ENCODE measurements around the gene KCNQ1. TPM values are rescaled to one million over a fixed set of nuclear protein-coding genes. Genes with fewer than 3 reads are reported as not detected.

KCNQ1 gene
- total and polyA plus RNA-seq, 2 of the 13 experiments (the other 11 are each of a cell fraction or from before 2014, with no cell fraction given) = 0.02 to 0.08 TPM

DNA sequence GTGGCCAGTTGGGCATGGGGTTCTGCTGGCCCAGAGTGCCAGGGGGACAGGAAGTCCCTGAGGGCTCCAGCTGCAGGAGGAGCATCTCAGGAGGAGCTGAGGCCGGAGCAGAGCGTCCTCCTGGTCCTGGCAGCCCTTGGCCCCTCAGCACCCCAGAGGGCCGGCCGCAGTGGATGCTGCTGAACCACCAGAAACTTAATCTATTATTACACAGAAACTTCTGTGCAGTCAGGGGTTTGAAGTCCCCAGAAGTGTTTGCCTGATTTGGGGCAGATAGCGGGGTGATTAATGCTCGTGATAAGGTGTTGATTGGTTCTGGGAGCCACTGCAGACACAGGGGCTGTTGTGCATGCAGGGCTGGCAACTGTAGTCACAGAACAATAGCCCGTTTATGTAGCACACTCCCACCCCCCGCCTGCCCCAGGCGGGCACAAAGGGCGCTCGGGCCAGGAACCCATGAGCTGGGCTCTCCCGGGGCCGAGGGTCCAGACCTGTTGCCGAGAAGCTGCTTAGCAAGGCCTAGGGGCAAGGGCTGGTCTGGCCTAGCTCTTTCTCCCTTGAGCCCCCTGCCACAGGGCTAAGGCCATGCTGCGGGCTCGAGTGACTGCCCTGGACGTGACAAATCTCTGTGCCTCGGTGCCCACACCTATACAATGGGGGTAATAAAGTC is 284.0 kb downstream of the KCNQ1 start (continued):
- TF ChIP-seq, protein P1, sequence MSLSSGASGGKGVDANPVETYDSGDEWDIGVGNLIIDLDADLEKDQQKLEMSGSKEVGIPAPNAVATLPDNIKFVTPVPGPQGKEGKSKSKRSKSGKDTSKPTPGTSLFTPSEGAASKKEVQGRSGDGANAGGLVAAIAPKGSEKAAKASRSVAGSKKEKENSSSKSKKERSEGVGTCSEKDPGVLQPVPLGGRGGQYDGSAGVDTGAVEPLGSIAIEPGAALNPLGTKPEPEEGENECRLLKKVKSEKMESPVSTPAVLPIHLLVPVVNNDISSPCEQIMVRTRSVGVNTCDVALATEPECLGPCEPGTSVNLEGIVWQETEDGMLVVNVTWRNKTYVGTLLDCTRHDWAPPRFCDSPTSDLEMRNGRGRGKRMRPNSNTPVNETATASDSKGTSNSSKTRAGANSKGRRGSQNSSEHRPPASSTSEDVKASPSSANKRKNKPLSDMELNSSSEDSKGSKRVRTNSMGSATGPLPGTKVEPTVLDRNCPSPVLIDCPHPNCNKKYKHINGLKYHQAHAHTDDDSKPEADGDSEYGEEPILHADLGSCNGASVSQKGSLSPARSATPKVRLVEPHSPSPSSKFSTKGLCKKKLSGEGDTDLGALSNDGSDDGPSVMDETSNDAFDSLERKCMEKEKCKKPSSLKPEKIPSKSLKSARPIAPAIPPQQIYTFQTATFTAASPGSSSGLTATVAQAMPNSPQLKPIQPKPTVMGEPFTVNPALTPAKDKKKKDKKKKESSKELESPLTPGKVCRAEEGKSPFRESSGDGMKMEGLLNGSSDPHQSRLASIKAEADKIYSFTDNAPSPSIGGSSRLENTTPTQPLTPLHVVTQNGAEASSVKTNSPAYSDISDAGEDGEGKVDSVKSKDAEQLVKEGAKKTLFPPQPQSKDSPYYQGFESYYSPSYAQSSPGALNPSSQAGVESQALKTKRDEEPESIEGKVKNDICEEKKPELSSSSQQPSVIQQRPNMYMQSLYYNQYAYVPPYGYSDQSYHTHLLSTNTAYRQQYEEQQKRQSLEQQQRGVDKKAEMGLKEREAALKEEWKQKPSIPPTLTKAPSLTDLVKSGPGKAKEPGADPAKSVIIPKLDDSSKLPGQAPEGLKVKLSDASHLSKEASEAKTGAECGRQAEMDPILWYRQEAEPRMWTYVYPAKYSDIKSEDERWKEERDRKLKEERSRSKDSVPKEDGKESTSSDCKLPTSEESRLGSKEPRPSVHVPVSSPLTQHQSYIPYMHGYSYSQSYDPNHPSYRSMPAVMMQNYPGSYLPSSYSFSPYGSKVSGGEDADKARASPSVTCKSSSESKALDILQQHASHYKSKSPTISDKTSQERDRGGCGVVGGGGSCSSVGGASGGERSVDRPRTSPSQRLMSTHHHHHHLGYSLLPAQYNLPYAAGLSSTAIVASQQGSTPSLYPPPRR (CRISPR knock-in tag; IDR thresholded peaks at IDR 0.05; ENCODE audit: borderline replicate concordance) = peak; percentile 86
- TF ChIP-seq, protein P2, sequence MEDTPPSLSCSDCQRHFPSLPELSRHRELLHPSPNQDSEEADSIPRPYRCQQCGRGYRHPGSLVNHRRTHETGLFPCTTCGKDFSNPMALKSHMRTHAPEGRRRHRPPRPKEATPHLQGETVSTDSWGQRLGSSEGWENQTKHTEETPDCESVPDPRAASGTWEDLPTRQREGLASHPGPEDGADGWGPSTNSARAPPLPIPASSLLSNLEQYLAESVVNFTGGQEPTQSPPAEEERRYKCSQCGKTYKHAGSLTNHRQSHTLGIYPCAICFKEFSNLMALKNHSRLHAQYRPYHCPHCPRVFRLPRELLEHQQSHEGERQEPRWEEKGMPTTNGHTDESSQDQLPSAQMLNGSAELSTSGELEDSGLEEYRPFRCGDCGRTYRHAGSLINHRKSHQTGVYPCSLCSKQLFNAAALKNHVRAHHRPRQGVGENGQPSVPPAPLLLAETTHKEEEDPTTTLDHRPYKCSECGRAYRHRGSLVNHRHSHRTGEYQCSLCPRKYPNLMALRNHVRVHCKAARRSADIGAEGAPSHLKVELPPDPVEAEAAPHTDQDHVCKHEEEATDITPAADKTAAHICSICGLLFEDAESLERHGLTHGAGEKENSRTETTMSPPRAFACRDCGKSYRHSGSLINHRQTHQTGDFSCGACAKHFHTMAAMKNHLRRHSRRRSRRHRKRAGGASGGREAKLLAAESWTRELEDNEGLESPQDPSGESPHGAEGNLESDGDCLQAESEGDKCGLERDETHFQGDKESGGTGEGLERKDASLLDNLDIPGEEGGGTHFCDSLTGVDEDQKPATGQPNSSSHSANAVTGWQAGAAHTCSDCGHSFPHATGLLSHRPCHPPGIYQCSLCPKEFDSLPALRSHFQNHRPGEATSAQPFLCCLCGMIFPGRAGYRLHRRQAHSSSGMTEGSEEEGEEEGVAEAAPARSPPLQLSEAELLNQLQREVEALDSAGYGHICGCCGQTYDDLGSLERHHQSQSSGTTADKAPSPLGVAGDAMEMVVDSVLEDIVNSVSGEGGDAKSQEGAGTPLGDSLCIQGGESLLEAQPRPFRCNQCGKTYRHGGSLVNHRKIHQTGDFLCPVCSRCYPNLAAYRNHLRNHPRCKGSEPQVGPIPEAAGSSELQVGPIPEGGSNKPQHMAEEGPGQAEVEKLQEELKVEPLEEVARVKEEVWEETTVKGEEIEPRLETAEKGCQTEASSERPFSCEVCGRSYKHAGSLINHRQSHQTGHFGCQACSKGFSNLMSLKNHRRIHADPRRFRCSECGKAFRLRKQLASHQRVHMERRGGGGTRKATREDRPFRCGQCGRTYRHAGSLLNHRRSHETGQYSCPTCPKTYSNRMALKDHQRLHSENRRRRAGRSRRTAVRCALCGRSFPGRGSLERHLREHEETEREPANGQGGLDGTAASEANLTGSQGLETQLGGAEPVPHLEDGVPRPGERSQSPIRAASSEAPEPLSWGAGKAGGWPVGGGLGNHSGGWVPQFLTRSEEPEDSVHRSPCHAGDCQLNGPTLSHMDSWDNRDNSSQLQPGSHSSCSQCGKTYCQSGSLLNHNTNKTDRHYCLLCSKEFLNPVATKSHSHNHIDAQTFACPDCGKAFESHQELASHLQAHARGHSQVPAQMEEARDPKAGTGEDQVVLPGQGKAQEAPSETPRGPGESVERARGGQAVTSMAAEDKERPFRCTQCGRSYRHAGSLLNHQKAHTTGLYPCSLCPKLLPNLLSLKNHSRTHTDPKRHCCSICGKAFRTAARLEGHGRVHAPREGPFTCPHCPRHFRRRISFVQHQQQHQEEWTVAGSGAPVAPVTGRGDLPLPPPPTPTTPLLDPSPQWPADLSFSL (CRISPR knock-in tag; IDR thresholded peaks at IDR 0.05) = no peak
- TF ChIP-seq RBFOX2 (IDR thresholded peaks at IDR 0.05; ENCODE audit: low read depth, low read length) = peak; percentile 79
- TF ChIP-seq ZNF451 (CRISPR knock-in tag; IDR thresholded peaks at IDR 0.05) = peak; percentile 60; the same call in 1 of the 2 replicates
- TF ChIP-seq RARA (CRISPR knock-in tag; IDR thresholded peaks at IDR 0.05) = peak; percentile 69
- TF ChIP-seq ELF4 (CRISPR knock-in tag; IDR thresholded peaks at IDR 0.05; ENCODE audit: borderline replicate concordance) = no peak
- peak; percentile 69; the same call in 1 of the 2 replicates for TF ChIP-seq ARNT2 (CRISPR knock-in tag; IDR thresholded peaks at IDR 0.05; ENCODE audit: low read depth)
- TF ChIP-seq MEIS1 (CRISPR knock-in tag; IDR thresholded peaks at IDR 0.05; ENCODE audit: borderline replicate concordance) = peak; percentile 72
- TF ChIP-seq KDM3A (CRISPR knock-in tag; IDR thresholded peaks at IDR 0.05; ENCODE audit: low read depth) = peak; percentile 52; the same call in 1 of the 2 replicates
- TF ChIP-seq SMYD3 (CRISPR knock-in tag; IDR thresholded peaks at IDR 0.05) = 0 out of 2 replicates have a peak, but pooled peaks have one; percentile 68
- TF ChIP-seq, protein P3, sequence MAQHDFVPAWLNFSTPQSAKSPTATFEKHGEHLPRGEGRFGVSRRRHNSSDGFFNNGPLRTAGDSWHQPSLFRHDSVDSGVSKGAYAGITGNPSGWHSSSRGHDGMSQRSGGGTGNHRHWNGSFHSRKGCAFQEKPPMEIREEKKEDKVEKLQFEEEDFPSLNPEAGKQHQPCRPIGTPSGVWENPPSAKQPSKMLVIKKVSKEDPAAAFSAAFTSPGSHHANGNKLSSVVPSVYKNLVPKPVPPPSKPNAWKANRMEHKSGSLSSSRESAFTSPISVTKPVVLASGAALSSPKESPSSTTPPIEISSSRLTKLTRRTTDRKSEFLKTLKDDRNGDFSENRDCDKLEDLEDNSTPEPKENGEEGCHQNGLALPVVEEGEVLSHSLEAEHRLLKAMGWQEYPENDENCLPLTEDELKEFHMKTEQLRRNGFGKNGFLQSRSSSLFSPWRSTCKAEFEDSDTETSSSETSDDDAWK (CRISPR knock-in tag; IDR thresholded peaks at IDR 0.05) = no peak
- TF ChIP-seq REL (CRISPR knock-in tag; conservative IDR thresholded peaks at IDR 0.05) = no peak
- TF ChIP-seq ZC3H4 (CRISPR knock-in tag; IDR thresholded peaks at IDR 0.05; ENCODE audit: borderline replicate concordance) = no peak
- no peak for TF ChIP-seq SMC3 (IDR thresholded peaks at IDR 0.05; ENCODE audit: low read length)
- TF ChIP-seq, protein P4, sequence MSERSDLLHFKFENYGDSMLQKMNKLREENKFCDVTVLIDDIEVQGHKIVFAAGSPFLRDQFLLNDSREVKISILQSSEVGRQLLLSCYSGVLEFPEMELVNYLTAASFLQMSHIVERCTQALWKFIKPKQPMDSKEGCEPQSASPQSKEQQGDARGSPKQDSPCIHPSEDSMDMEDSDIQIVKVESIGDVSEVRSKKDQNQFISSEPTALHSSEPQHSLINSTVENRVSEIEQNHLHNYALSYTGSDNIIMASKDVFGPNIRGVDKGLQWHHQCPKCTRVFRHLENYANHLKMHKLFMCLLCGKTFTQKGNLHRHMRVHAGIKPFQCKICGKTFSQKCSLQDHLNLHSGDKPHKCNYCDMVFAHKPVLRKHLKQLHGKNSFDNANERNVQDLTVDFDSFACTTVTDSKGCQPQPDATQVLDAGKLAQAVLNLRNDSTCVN (CRISPR knock-in tag; IDR thresholded peaks at IDR 0.05; ENCODE audit: borderline replicate concordance) = no peak; the same call in 1 of the 2 replicates

Data from HepG2 (cell line).